GM12878 (cell line): Measurements from ENCODE around the gene AMOTL1. TPM values are rescaled to one million over a fixed set of nuclear protein-coding genes. Genes with fewer than 3 reads are reported as not detected.

Experiments used
- ATAC-seq: fragments of 200-7000 bp; cut with Tn5 transposase; 3 replicates; pipeline ENCODE4 v1.9.1; 2020; ENCODE audit warnings: mild to moderate bottlenecking, moderate library complexity
- BruUV-seq: library from RNA; stranded (reverse); fragments of 400-500 nt; replicated peaks from 2 replicates; lab custom pipeline; 2021; lab: Mats Ljungman, UMichigan
- CTCF ChIA-PET: fragments of 300-600 bp; sonication (Branson Sonifier 250); formaldehyde crosslinking; extraction: SDS; loops from one replicate; lab custom pipeline; 2021; ENCODE audit warnings: inconsistent platforms; lab: Yijun Ruan, JAX
- POLR2A ChIA-PET: fragments of 350-600 bp; formaldehyde crosslinking; extraction: SDS; loops from one replicate; lab custom pipeline; 2021; ENCODE audit warnings: inconsistent platforms; lab: Charles Lee
- RAD21 ChIA-PET: fragments of 300-600 bp; sonication (Branson Sonifier 250); formaldehyde crosslinking; loops from one replicate; lab custom pipeline; 2023; ENCODE audit warnings: antibody characterized with exemption; ENCODE audit not compliant: unreplicated experiment; lab: Charles Lee
- SMC1A ChIA-PET: fragments of 300-600 bp; sonication (Branson Sonifier 250); formaldehyde crosslinking; loops from one replicate; lab custom pipeline; 2023; ENCODE audit not compliant: unreplicated experiment, uncharacterized antibody; lab: Charles Lee
- DNase-seq: peaks from one replicate; pipeline ENCODE4 v3.0.0-alpha.2; 2011; ENCODE audit warnings: low read depth, low spot score
- FAIRE-seq: peaks from 3 replicates; lab custom pipeline; 2011; peaks lifted over from hg19 to GRCh38; lab: Jason Lieb, UNC
- H2AFZ ChIP-seq: 2 replicates; pipeline ENCODE4 v1.6.0; 2011; ENCODE audit warnings: low read depth, low read length, control low read depth; ENCODE audit not compliant: control insufficient read depth
- H3K27ac ChIP-seq: 2 replicates; pipeline ENCODE4 v1.5.1; 2011; ENCODE audit warnings: control low read depth; ENCODE audit not compliant: control insufficient read depth, insufficient read depth
- H3K27me3 ChIP-seq, 2 experiments: replicated peaks in 1 of 2; 2 replicates each; pipeline versions ENCODE4 v1.6.0 to v1.6.1; 2011; ENCODE audit warnings: low read length in 1 of 2; ENCODE audit not compliant: control insufficient read depth in 2 of 2, insufficient read depth in 2 of 2
- H3K36me3 ChIP-seq, 2 experiments: 2 replicates each; pipeline ENCODE4 v1.5.1; 2011; ENCODE audit warnings: low read length in 1 of 2; ENCODE audit not compliant: control insufficient read depth in 2 of 2, insufficient read depth in 2 of 2
- H3K4me1 ChIP-seq: 2 replicates; pipeline ENCODE4 v1.6.1; 2011; ENCODE audit warnings: mild to moderate bottlenecking, low read length, moderate library complexity, mixed read lengths; ENCODE audit not compliant: control insufficient read depth, insufficient read depth
- H3K4me2 ChIP-seq: 2 replicates; pipeline ENCODE4 v1.6.0; 2011; ENCODE audit warnings: control low read depth; ENCODE audit not compliant: control insufficient read depth, insufficient read depth
- H3K4me3 ChIP-seq: fragments of 200-600 bp; sonication (generic); 2 replicates; pipeline ENCODE4 v1.5.1; 2016
- H3K79me2 ChIP-seq: 2 replicates; pipeline ENCODE4 v1.6.0; 2011; ENCODE audit warnings: low read length; ENCODE audit not compliant: control insufficient read depth, insufficient read depth
- H3K9ac ChIP-seq: 2 replicates; pipeline ENCODE4 v1.8.0; 2011; ENCODE audit warnings: low read length, control low read depth, mixed read lengths; ENCODE audit not compliant: control insufficient read depth, insufficient read depth
- H3K9me3 ChIP-seq: replicated peaks from 3 replicates; pipeline ENCODE4 v1.5.1; 2011; ENCODE audit warnings: mild to moderate bottlenecking, low read length; ENCODE audit not compliant: control insufficient read depth, insufficient read depth
- H4K20me1 ChIP-seq: 2 replicates; pipeline ENCODE4 v1.6.0; 2011; ENCODE audit not compliant: control insufficient read depth, insufficient read depth
- PRDM15 ChIP-seq: fragments of 450-650 bp; formaldehyde crosslinking; IDR thresholded peaks from 2 replicates; pipeline ENCODE4 v1.4.0; 2020; ENCODE audit warnings: mild to moderate bottlenecking, moderate library complexity
- ZZZ3 ChIP-seq: IDR thresholded peaks from 2 replicates; pipeline ENCODE4 v1.6.1; 2011; ENCODE audit warnings: low read depth; ENCODE audit not compliant: control insufficient read depth, insufficient read length
- WGBS: methylation state at CpG from one replicate; pipeline ENCODE4 v1.1.6; 2016; ENCODE audit warnings: low lambda C conversion rate; ENCODE audit not compliant: insufficient replicate concordance, insufficient coverage; ENCODE audit errors: missing lambda C conversion rate; 5-methylcytosine and 5-hydroxymethylcytosine counted together
- in situ Hi-C: fragments of 300-500 bp; cut with MboI; formaldehyde crosslinking; loops from 9 replicates; pipeline ENCODE4 v1.14.3; 2018; ENCODE audit warnings: mixed read lengths
- intact Hi-C: fragments of 100-400 bp; cut with micrococcal nuclease; formaldehyde crosslinking; loops from one replicate; pipeline ENCODE4 v1.14.2; 2022; ENCODE audit not compliant: unreplicated experiment
- polyA plus RNA-seq, 11 experiments: library from polyadenylated mRNA; depleted of rRNA in 4 of 11; unstranded in 6 of 11; stranded (reverse) in 5 of 11; fragments of >200 nt; fragmentation: Nextera tagmentation in 4 of 11; fragmentation: Illumina TruSeq in 1 of 11; extraction: Ambion mirVana in 4 of 11; extraction: Trizol in 1 of 11; gene quantifications; 1 replicate in 1 of 11; 2 replicates in 10 of 11; pipeline versions ENCODE4 v1.2.1 to v1.2.3, GENCODE V29; 2011 to 2016; ENCODE audit warnings: inconsistent platforms in 2 of 11, missing spikeins in 2 of 11, low read depth in 1 of 11
- total RNA-seq, 4 experiments: library from RNA; depleted of rRNA in 3 of 4; stranded (reverse); fragments of >200 nt in 3 of 4; fragmentation: Illumina TruSeq in 1 of 4; extraction: Trizol in 1 of 4; gene quantifications; 2 replicates each; pipeline versions ENCODE4 v1.2.1 to v1.2.3, GENCODE V29; 2013 to 2021
- TF ChIP-seq, protein P1 (sequence below): IDR thresholded peaks from 2 replicates; pipeline ENCODE4 v1.6.1; 2012; ENCODE audit warnings: low read depth, low read length, improper control_type of control experiment
- TF ChIP-seq, protein P2 (sequence below): fragments of 450-650 bp; IDR thresholded peaks from 2 replicates; pipeline ENCODE4 v1.6.1; 2017; ENCODE audit warnings: antibody characterized with exemption, mild to moderate bottlenecking, moderate library complexity

Gene AMOTL1
- total and polyA plus RNA-seq, 10 of the 15 experiments (the other 5 are each of a cell fraction or from before 2014, with no cell fraction given): under 0.01 to 0.41 (median 0.01) TPM; not detected in 7

GRCh38 chr11:94845622-94846021, 77.5 kb downstream of the AMOTL1 start:
- POLR2A ChIA-PET: interaction anchor here (0.5 kb wide), 1 partner anchor 904 kb away, joined by 3 read pairs; no protein-coding TSS in a partner anchor
- no peaks in the 10 kb centered on the region; a peak in 2 of 4 replicates for H3K27me3 ChIP-seq
- 13% methylated on average over 3 of the region's 3 CpGs for WGBS
- CTCF ChIA-PET: interaction anchor here (1.1 to 2.8 kb wide), 2 partner anchors 11 to 53 kb away, joined by 3 to 8 read pairs; no protein-coding TSS in a partner anchor
- no peak overlapping the region for H3K27ac ChIP-seq
- intact Hi-C loops: no loop called here
- no peak overlapping the region for H3K4me3 ChIP-seq
- H3K9me3 ChIP-seq: no peaks in the 10 kb centered on the region
- SMC1A ChIA-PET: interaction anchor here (1.1 to 1.4 kb wide), 2 partner anchors 9 to 20 kb away, joined by 3 to 4 read pairs; no protein-coding TSS in a partner anchor
- BruUV-seq: no TSS peak
- H2AFZ ChIP-seq: no peak overlapping the region
- H3K9ac ChIP-seq: no peak overlapping the region
- DNase-seq (no peak), FAIRE-seq (no peak), ATAC-seq (no peak)
- in situ Hi-C loops: no loop called here
- TF ChIP-seq, protein P1, sequence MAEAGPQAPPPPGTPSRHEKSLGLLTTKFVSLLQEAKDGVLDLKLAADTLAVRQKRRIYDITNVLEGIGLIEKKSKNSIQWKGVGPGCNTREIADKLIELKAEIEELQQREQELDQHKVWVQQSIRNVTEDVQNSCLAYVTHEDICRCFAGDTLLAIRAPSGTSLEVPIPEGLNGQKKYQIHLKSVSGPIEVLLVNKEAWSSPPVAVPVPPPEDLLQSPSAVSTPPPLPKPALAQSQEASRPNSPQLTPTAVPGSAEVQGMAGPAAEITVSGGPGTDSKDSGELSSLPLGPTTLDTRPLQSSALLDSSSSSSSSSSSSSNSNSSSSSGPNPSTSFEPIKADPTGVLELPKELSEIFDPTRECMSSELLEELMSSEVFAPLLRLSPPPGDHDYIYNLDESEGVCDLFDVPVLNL: no peak
- TF ChIP-seq PRDM15 (CRISPR knock-in tag) (no peak), ZZZ3 (no peak)
- TF ChIP-seq, protein P2, sequence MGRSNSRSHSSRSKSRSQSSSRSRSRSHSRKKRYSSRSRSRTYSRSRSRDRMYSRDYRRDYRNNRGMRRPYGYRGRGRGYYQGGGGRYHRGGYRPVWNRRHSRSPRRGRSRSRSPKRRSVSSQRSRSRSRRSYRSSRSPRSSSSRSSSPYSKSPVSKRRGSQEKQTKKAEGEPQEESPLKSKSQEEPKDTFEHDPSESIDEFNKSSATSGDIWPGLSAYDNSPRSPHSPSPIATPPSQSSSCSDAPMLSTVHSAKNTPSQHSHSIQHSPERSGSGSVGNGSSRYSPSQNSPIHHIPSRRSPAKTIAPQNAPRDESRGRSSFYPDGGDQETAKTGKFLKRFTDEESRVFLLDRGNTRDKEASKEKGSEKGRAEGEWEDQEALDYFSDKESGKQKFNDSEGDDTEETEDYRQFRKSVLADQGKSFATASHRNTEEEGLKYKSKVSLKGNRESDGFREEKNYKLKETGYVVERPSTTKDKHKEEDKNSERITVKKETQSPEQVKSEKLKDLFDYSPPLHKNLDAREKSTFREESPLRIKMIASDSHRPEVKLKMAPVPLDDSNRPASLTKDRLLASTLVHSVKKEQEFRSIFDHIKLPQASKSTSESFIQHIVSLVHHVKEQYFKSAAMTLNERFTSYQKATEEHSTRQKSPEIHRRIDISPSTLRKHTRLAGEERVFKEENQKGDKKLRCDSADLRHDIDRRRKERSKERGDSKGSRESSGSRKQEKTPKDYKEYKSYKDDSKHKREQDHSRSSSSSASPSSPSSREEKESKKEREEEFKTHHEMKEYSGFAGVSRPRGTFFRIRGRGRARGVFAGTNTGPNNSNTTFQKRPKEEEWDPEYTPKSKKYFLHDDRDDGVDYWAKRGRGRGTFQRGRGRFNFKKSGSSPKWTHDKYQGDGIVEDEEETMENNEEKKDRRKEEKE: no peak
- RAD21 ChIA-PET: interaction anchor here (1.3 kb wide), 1 partner anchor 40 kb away, joined by 3 read pairs; no protein-coding TSS in a partner anchor
- no peaks in the 10 kb centered on the region for H4K20me1 ChIP-seq
- no peaks in the 10 kb centered on the region for H3K79me2 ChIP-seq
- H3K4me1 ChIP-seq: no peaks in the 10 kb centered on the region
- H3K4me2 ChIP-seq: no peak overlapping the region
- H3K36me3 ChIP-seq: no peaks in the 10 kb centered on the region
